ENCODE measurements around the gene PSMA3. TPM values are rescaled to one million over a fixed set of nuclear protein-coding genes. Genes with fewer than 3 reads are reported as not detected.
A peak's percentile ranks its signal among the peaks of the same experiment; 100 is the strongest.

The PSMA3 gene
- total and polyA plus RNA-seq, 8 donors: 140 to 238 (median 158) TPM

GRCh38 chr14:58216544-58216943 is 28.1 kb upstream of the PSMA3 start:
- no peak overlapping the region for H3K27ac ChIP-seq
- no peaks in the 10 kb centered on the region for H3K9me3 ChIP-seq
- TF ChIP-seq, protein P1, sequence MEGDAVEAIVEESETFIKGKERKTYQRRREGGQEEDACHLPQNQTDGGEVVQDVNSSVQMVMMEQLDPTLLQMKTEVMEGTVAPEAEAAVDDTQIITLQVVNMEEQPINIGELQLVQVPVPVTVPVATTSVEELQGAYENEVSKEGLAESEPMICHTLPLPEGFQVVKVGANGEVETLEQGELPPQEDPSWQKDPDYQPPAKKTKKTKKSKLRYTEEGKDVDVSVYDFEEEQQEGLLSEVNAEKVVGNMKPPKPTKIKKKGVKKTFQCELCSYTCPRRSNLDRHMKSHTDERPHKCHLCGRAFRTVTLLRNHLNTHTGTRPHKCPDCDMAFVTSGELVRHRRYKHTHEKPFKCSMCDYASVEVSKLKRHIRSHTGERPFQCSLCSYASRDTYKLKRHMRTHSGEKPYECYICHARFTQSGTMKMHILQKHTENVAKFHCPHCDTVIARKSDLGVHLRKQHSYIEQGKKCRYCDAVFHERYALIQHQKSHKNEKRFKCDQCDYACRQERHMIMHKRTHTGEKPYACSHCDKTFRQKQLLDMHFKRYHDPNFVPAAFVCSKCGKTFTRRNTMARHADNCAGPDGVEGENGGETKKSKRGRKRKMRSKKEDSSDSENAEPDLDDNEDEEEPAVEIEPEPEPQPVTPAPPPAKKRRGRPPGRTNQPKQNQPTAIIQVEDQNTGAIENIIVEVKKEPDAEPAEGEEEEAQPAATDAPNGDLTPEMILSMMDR (IDR thresholded peaks at IDR 0.05): no peak
- DNase-seq (no peak), ATAC-seq (no peak)
- H3K36me3 ChIP-seq: peaks cover 4 to 90% of the 10 kb centered on the region in 2 donors
- no peaks in the 10 kb centered on the region for H3K4me1 ChIP-seq
- no peak overlapping the region for H3K4me3 ChIP-seq
- H3K27me3 ChIP-seq: no peaks in the 10 kb centered on the region
- intact Hi-C loops (cut with DNase I): no loop called here

GRCh38 chr14:58227096-58227819 is 17.4 kb upstream of the PSMA3 start:
- TF ChIP-seq, protein P1 (IDR thresholded peaks at IDR 0.05): no peak
- no peaks in the 10 kb centered on the region for H3K27me3 ChIP-seq

GRCh38 chr14:58238252-58239243 is 6.1 kb upstream of the PSMA3 start:
- no peaks in the 10 kb centered on the region for H3K9me3 ChIP-seq
- peaks cover 4 to 23% of the 10 kb centered on the region in 2 donors for H3K4me1 ChIP-seq
- H3K27me3 ChIP-seq: no peaks in the 10 kb centered on the region
- peak overlapping the region; percentile 38 to 49 for H3K4me3 ChIP-seq
- TF ChIP-seq, protein P1 (IDR thresholded peaks at IDR 0.05): no peak
- intact Hi-C loops (cut with DNase I): no loop called here
- peak overlapping the region; percentile 66 to 74 for H3K27ac ChIP-seq
- DNase-seq (peak in 3 of 4 donors; percentile 42 to 68 (median 55)), ATAC-seq (peak; percentile 44)
- H3K36me3 ChIP-seq: no peaks in the 10 kb centered on the region

More at GRCh38 chr14:58227096-58227819, 17.4 kb upstream of the PSMA3 start:
- intact Hi-C loops (cut with DNase I): no loop called here
- Histone ChIP-seq H3K9me3 (no peaks in the 10 kb centered on the region), H3K27ac (no peak overlapping the region), H3K4me3 (no peak overlapping the region), H3K4me1 (no peaks in the 10 kb centered on the region), H3K36me3 (peaks cover 0 to 60% of the 10 kb centered on the region in 2 donors)
- no peak for ATAC-seq
- no peak for DNase-seq

DNA sequence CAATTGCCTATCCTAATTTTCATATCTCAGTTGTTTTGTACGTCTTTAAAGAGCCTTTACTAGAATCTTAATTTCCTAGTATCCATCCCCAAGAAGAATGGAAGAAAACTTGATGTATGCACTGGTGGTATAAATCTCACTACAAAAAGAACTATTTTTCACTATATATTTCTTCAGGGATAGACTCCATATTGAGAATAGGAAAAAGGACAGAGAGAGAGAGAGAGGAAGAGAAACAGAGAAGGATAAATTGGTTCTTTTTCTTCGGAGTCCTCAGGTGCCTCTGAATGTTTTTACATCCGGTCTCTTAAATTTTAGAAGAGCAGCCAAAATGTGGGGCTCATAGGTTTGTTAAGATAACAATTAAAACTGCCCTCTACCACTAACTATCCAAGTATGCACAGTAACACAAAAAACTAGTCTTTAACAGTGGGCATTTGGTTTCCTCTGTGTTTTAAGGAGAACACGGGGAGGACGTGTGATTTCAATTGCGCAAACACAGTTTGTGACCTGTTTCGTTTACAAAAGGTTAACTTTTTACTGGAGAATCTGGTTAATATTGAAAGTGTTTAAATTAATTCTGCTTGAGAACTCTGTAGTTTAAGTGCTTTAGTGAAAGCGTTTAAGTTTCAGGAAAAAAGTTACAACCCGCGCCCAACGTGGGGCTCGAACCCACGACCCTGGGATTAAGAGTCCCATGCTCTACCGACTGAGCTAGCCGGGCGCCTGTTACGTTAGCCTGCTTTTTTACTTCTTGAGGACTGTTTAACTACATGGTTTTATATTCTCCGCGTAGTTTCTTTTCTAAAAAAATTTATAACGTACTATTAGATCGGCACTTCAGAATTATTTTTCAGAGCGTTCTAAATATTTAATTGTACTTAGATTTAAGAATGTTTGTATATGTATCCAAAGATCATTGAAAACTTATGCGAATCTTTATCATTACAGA is 5.1 kb upstream of the PSMA3 start:
- ATAC-seq: peak; percentile 45

More for the DNA sequence above, 5.1 kb upstream of the PSMA3 start:
- no peaks in the 10 kb centered on the region for H3K27me3 ChIP-seq
- H3K4me3 ChIP-seq: peak overlapping the region; percentile 38 to 49
- DNase-seq: peak; percentile 68 to 85 (median 77)
- no peaks in the 10 kb centered on the region for H3K9me3 ChIP-seq
- TF ChIP-seq, protein P1 (IDR thresholded peaks at IDR 0.05): no peak
- H3K4me1 ChIP-seq: peaks cover 6 to 29% of the 10 kb centered on the region in 2 donors
- no peaks in the 10 kb centered on the region for H3K36me3 ChIP-seq
- H3K27ac ChIP-seq: peak overlapping the region; percentile 66 to 74
- intact Hi-C loops (cut with DNase I): no loop called here

Measured in left lung (tissue), 10 donors.